Effector memory CD8-positive, alpha-beta T cell (primary cell): ENCODE results near the gene MACROD2.
"Not testable (repeated sequence)": the region's sequence is repeated elsewhere in the genome, so short reads cannot be mapped to it uniquely, and the experiment has no call there.

ENCODE experiments used
- ATAC-seq: fragments of 150-1000 bp; cut with Tn5 transposase; replicated peaks from 2 replicates; pipeline ENCODE4 v1.10.0; 2021; ENCODE audit warnings: mild to moderate bottlenecking, moderate library complexity
- DNase-seq, 3 experiments: peaks; one replicate each; pipeline ENCODE4 v3.0.0; 2021
- H3K27ac Mint-ChIP-seq, 2 donors: one replicate each; pipeline ENCODE4 v1.8.0; 2022; ENCODE audit warnings: mild to moderate bottlenecking in 2 of 2, mixed read lengths in 2 of 2, moderate library complexity in 2 of 2
- H3K27me3 Mint-ChIP-seq, 2 donors: one replicate each; pipeline ENCODE4 v1.8.0; 2022; ENCODE audit warnings: mixed read lengths in 2 of 2
- H3K36me3 Mint-ChIP-seq: one replicate; pipeline ENCODE4 v1.8.0; 2022; ENCODE audit warnings: mild to moderate bottlenecking, moderate library complexity, mixed read lengths; ENCODE audit not compliant: insufficient read depth
- H3K4me1 Mint-ChIP-seq, 2 donors: one replicate each; pipeline ENCODE4 v1.8.0; 2022; ENCODE audit warnings: low read depth in 2 of 2, mixed read lengths in 2 of 2
- H3K4me3 Mint-ChIP-seq, 2 donors: one replicate each; pipeline ENCODE4 v1.8.0; 2022; ENCODE audit warnings: mild to moderate bottlenecking in 2 of 2, mixed read lengths in 2 of 2, moderate library complexity in 2 of 2
- H3K9me3 Mint-ChIP-seq, 2 donors: one replicate each; pipeline ENCODE4 v1.8.0; 2022; ENCODE audit warnings: mixed read lengths in 2 of 2

Gene MACROD2

GRCh38 chr20:14963262-14963663 lies 967.9 kb downstream of the MACROD2 start:
- H3K4me3 Mint-ChIP-seq, result no peak overlapping the region
- DNase-seq (no peak), ATAC-seq (no peak)
- H3K27ac Mint-ChIP-seq, result no peak overlapping the region
- no peaks in the 10 kb centered on the region for H3K27me3 Mint-ChIP-seq
- no peaks in the 10 kb centered on the region for H3K36me3 Mint-ChIP-seq
- peaks cover 8% of the 10 kb centered on the region in 2 donors for H3K9me3 Mint-ChIP-seq
- no peaks in the 10 kb centered on the region for H3K4me1 Mint-ChIP-seq

- Mint-ChIP-seq H3K27ac (no peak overlapping the region), H3K27me3 (no peaks in the 10 kb centered on the region), H3K4me1 (no peaks in the 10 kb centered on the region), H3K4me3 (no peak overlapping the region), H3K9me3 (peaks cover 0 to 6% of the 10 kb centered on the region in 2 donors), H3K36me3 (no peaks in the 10 kb centered on the region)
- no peak for DNase-seq
- no peak for ATAC-seq
These were observed 970.9 kb downstream of the MACROD2 start for GRCh38 chr20:14966203-14966602.

GRCh38 chr20:14966808-14967207 lies 971.5 kb downstream of the MACROD2 start:
- no peaks in the 10 kb centered on the region for H3K4me1 Mint-ChIP-seq
- H3K4me3 Mint-ChIP-seq, result no peak overlapping the region
- ATAC-seq (no peak), DNase-seq (no peak)
- H3K27me3 Mint-ChIP-seq, result no peaks in the 10 kb centered on the region
- H3K27ac Mint-ChIP-seq, result no peak overlapping the region
- peaks cover 0 to 6% of the 10 kb centered on the region in 2 donors for H3K9me3 Mint-ChIP-seq
- no peaks in the 10 kb centered on the region for H3K36me3 Mint-ChIP-seq

- DNase-seq, result no peak
- Mint-ChIP-seq H3K27me3 (no peaks in the 10 kb centered on the region), H3K27ac (no peak overlapping the region), H3K4me3 (no peak overlapping the region), H3K9me3 (peaks cover 0 to 9% of the 10 kb centered on the region in 2 donors), H3K4me1 (no peaks in the 10 kb centered on the region), H3K36me3 (no peaks in the 10 kb centered on the region)
- no peak for ATAC-seq
These were observed 976.9 kb downstream of the MACROD2 start for GRCh38 chr20:14972256-14972655.

GRCh38 chr20:14972690-14973089 lies 977.4 kb downstream of the MACROD2 start:
- no peaks in the 10 kb centered on the region for H3K27me3 Mint-ChIP-seq
- H3K27ac Mint-ChIP-seq, result no peak overlapping the region

GRCh38 chr20:14979453-14979986 lies 984.2 kb downstream of the MACROD2 start:
- Mint-ChIP-seq H3K9me3 (peaks cover 16 to 20% of the 10 kb centered on the region in 2 donors), H3K4me1 (no peaks in the 10 kb centered on the region), H3K27me3 (no peaks in the 10 kb centered on the region), H3K36me3 (no peaks in the 10 kb centered on the region), H3K4me3 (no peak overlapping the region), H3K27ac (no peak overlapping the region)
- no peak for ATAC-seq
- no peak for DNase-seq

More at GRCh38 chr20:14972690-14973089, 977.4 kb downstream of the MACROD2 start:
- Mint-ChIP-seq H3K36me3 (no peaks in the 10 kb centered on the region), H3K4me1 (no peaks in the 10 kb centered on the region), H3K9me3 (peaks cover 0 to 11% of the 10 kb centered on the region in 2 donors), H3K4me3 (no peak overlapping the region)
- no peak for ATAC-seq
- no peak for DNase-seq

- not testable (repeated sequence) for DNase-seq, H3K4me1 Mint-ChIP-seq, H3K4me3 Mint-ChIP-seq, ATAC-seq, H3K36me3 Mint-ChIP-seq, H3K27ac Mint-ChIP-seq, H3K27me3 Mint-ChIP-seq
- H3K9me3 Mint-ChIP-seq, result peaks cover 10 to 20% of the 10 kb centered on the region in 2 donors
These were observed 986.2 kb downstream of the MACROD2 start for GRCh38 chr20:14981486-14981885.

GRCh38 chr20:14982324-14982723 lies 987.0 kb downstream of the MACROD2 start:
- not testable (repeated sequence) for ATAC-seq, DNase-seq, H3K36me3 Mint-ChIP-seq, H3K4me3 Mint-ChIP-seq, H3K4me1 Mint-ChIP-seq, H3K27me3 Mint-ChIP-seq, H3K27ac Mint-ChIP-seq
- H3K9me3 Mint-ChIP-seq, result peaks cover 10 to 20% of the 10 kb centered on the region in 2 donors

- Mint-ChIP-seq H3K27ac (no peak overlapping the region), H3K36me3 (no peaks in the 10 kb centered on the region), H3K4me1 (no peaks in the 10 kb centered on the region), H3K27me3 (no peaks in the 10 kb centered on the region), H3K9me3 (peaks cover 8 to 20% of the 10 kb centered on the region in 2 donors), H3K4me3 (no peak overlapping the region)
- DNase-seq, result no peak
- ATAC-seq, result no peak
These were observed 989.0 kb downstream of the MACROD2 start for GRCh38 chr20:14984305-14984704.

- no peak for ATAC-seq
- H3K27me3 Mint-ChIP-seq, result no peaks in the 10 kb centered on the region
These were observed 989.7 kb downstream of the MACROD2 start for GRCh38 chr20:14984768-14985622.

GRCh38 chr20:14986026-14986655 lies 990.8 kb downstream of the MACROD2 start:
- Mint-ChIP-seq H3K4me1 (no peaks in the 10 kb centered on the region), H3K36me3 (no peaks in the 10 kb centered on the region), H3K27ac (no peak overlapping the region), H3K9me3 (peaks cover 8 to 20% of the 10 kb centered on the region in 2 donors), H3K4me3 (no peak overlapping the region), H3K27me3 (no peaks in the 10 kb centered on the region)
- no peak for DNase-seq
- no peak for ATAC-seq

More at GRCh38 chr20:14984768-14985622, 989.7 kb downstream of the MACROD2 start:
- H3K9me3 Mint-ChIP-seq, result peaks cover 8 to 20% of the 10 kb centered on the region in 2 donors
- no peak overlapping the region for H3K27ac Mint-ChIP-seq
- H3K4me3 Mint-ChIP-seq, result no peak overlapping the region
- no peaks in the 10 kb centered on the region for H3K36me3 Mint-ChIP-seq
- no peak for DNase-seq
- H3K4me1 Mint-ChIP-seq, result no peaks in the 10 kb centered on the region

GRCh38 chr20:14986656-14987055 lies 991.3 kb downstream of the MACROD2 start:
- no peaks in the 10 kb centered on the region for H3K36me3 Mint-ChIP-seq
- no peak overlapping the region for H3K27ac Mint-ChIP-seq
- H3K27me3 Mint-ChIP-seq, result no peaks in the 10 kb centered on the region
- H3K9me3 Mint-ChIP-seq, result peaks cover 4 to 18% of the 10 kb centered on the region in 2 donors
- no peak for DNase-seq
- ATAC-seq, result no peak
- H3K4me1 Mint-ChIP-seq, result no peaks in the 10 kb centered on the region
- no peak overlapping the region for H3K4me3 Mint-ChIP-seq

GRCh38 chr20:14989535-14990290 lies 994.4 kb downstream of the MACROD2 start:
- peaks cover 0 to 2% of the 10 kb centered on the region in 2 donors for H3K9me3 Mint-ChIP-seq
- no peaks in the 10 kb centered on the region for H3K36me3 Mint-ChIP-seq
- no peak overlapping the region for H3K27ac Mint-ChIP-seq
- ATAC-seq (no peak), DNase-seq (no peak)
- H3K4me1 Mint-ChIP-seq, result no peaks in the 10 kb centered on the region
- H3K4me3 Mint-ChIP-seq, result no peak overlapping the region
- H3K27me3 Mint-ChIP-seq, result no peaks in the 10 kb centered on the region
